T-cell (primary cell): ENCODE measurements around the gene SRGAP2B. TPM values are rescaled to one million over a fixed set of nuclear protein-coding genes. Genes with fewer than 3 reads are reported as not detected.
A peak's percentile ranks its signal among the peaks of the same experiment; 100 is the strongest.
"Not testable (repeated sequence)": the region's sequence is repeated elsewhere in the genome, so short reads cannot be mapped to it uniquely, and the experiment has no call there.

Source experiments
- ATAC-seq, 4 experiments: fragments of 200-7000 bp in 3 of 4; fragments of 150-1000 bp in 1 of 4; cut with Tn5 transposase; replicated peaks in 1 of 4; 1 replicate in 3 of 4; 2 replicates in 1 of 4; pipeline ENCODE4 v1.10.0; 2021; ENCODE audit warnings: moderate library complexity in 3 of 4, mild to moderate bottlenecking in 2 of 4, moderate number of reproducible peaks in 1 of 4
- CTCF ChIA-PET, 2 donors: fragments of 300-600 bp; sonication (Branson Sonifier 250); formaldehyde crosslinking; loops; one replicate each; lab custom pipeline; 2022; ENCODE audit warnings: antibody characterized with exemption in 2 of 2; lab: Charles Lee
- POLR2A ChIA-PET, 2 donors: fragments of 300-600 bp; sonication (Branson Sonifier 250); formaldehyde crosslinking; loops; one replicate each; lab custom pipeline; 2022; ENCODE audit warnings: antibody characterized with exemption in 2 of 2; lab: Charles Lee
- DNase-seq, 35 experiments: peaks; one replicate each; pipeline versions ENCODE4 v3.0.0 to v3.0.0-alpha.2; 2013 to 2023
- H3K27ac ChIP-seq: one replicate; pipeline ENCODE4 v1.5.1; 2013; ENCODE audit warnings: low read length
- H3K27me3 ChIP-seq, 2 experiments: replicated peaks in 1 of 2; 1 replicate in 1 of 2; 2 replicates in 1 of 2; pipeline versions ENCODE4 v1.6.1 to v1.7.0; 2013; ENCODE audit warnings: low read length in 1 of 2, mixed read lengths in 1 of 2; ENCODE audit not compliant: control insufficient read depth in 2 of 2, insufficient read depth in 2 of 2; ENCODE audit errors: extremely low read depth in 1 of 2
- H3K36me3 ChIP-seq, 2 donors: 1 replicate in 1 of 2; 2 replicates in 1 of 2; pipeline versions ENCODE4 v1.6.1 to v1.7.0; 2013; ENCODE audit warnings: low read length in 1 of 2; ENCODE audit not compliant: control insufficient read depth in 2 of 2, insufficient read depth in 1 of 2; ENCODE audit errors: extremely low read depth in 1 of 2
- H3K4me1 ChIP-seq, 2 experiments: 1 replicate in 1 of 2; 2 replicates in 1 of 2; pipeline versions ENCODE4 v1.6.1 to v1.7.0; 2013; ENCODE audit warnings: low read length in 2 of 2, mixed read lengths in 1 of 2; ENCODE audit not compliant: insufficient read depth in 2 of 2, control insufficient read depth in 1 of 2; ENCODE audit errors: extremely low read depth in 1 of 2
- H3K4me3 ChIP-seq, 2 donors: 1 replicate in 1 of 2; 2 replicates in 1 of 2; pipeline versions ENCODE4 v1.5.1 to v1.7.0; 2013; ENCODE audit warnings: mild to moderate bottlenecking in 2 of 2, low read length in 1 of 2, moderate library complexity in 1 of 2; ENCODE audit not compliant: control insufficient read depth in 1 of 2; ENCODE audit errors: extremely low read depth in 1 of 2
- H3K9me3 ChIP-seq: 2 replicates; pipeline ENCODE4 v1.7.0; 2013
- H3K27ac Mint-ChIP-seq, 2 donors: one replicate each; pipeline ENCODE4 v1.8.0; 2020 to 2021; ENCODE audit warnings: mild to moderate bottlenecking in 2 of 2, mixed read lengths in 2 of 2
- H3K27me3 Mint-ChIP-seq, 2 donors: one replicate each; pipeline ENCODE4 v1.8.0; 2021 to 2022; ENCODE audit warnings: mixed read lengths in 2 of 2
- H3K36me3 Mint-ChIP-seq: one replicate; pipeline ENCODE4 v1.8.0; 2021; ENCODE audit warnings: mixed read lengths
- H3K4me1 Mint-ChIP-seq, 3 donors: one replicate each; pipeline ENCODE4 v1.8.0; 2020 to 2022; ENCODE audit warnings: mixed read lengths in 3 of 3, mild to moderate bottlenecking in 1 of 3
- H3K4me3 Mint-ChIP-seq, 3 donors: one replicate each; pipeline ENCODE4 v1.8.0; 2020 to 2022; ENCODE audit warnings: mild to moderate bottlenecking in 3 of 3, mixed read lengths in 3 of 3, moderate library complexity in 3 of 3
- H3K9me3 Mint-ChIP-seq, 3 donors: one replicate each; pipeline ENCODE4 v1.8.0; 2020 to 2022; ENCODE audit warnings: mixed read lengths in 3 of 3
- WGBS: methylation state at CpG from one replicate; pipeline ENCODE4 v1.1.5; 2013; ENCODE audit warnings: missing lambda C conversion rate; ENCODE audit not compliant: insufficient coverage; 5-methylcytosine and 5-hydroxymethylcytosine counted together
- total RNA-seq, 35 experiments: library from RNA in 6 of 35; stranded (reverse) in 6 of 35; fragments of 120-200 nt in 1 of 35; gene quantifications; one replicate each; pipeline versions ENCODE4 v1.2.1 to v1.2.4 and lab custom pipeline; 2013 to 2026

Gene SRGAP2B
- total RNA-seq, 5 donors from 2014 or later (not counting 1 experiment from before 2014, with no cell fraction given), result 9.3 to 24.9 (median 21.8) TPM

GRCh38 chr1:144930085-144930777, 164.9 kb downstream of the SRGAP2B start:
- H3K27me3 Mint-ChIP-seq, H3K27ac ChIP-seq, H3K27me3 ChIP-seq, CTCF ChIA-PET, H3K36me3 Mint-ChIP-seq, H3K4me3 ChIP-seq, H3K9me3 Mint-ChIP-seq, H3K4me1 Mint-ChIP-seq, DNase-seq, H3K27ac Mint-ChIP-seq, POLR2A ChIA-PET, H3K4me3 Mint-ChIP-seq, H3K4me1 ChIP-seq, H3K36me3 ChIP-seq, H3K9me3 ChIP-seq: not testable (repeated sequence)
- ATAC-seq, result peak in 1 of 4 experiments; percentile 34
- no CpG with 5 or more reads among the region's 6 CpGs for WGBS

- H3K4me3 Mint-ChIP-seq, H3K4me1 ChIP-seq, POLR2A ChIA-PET, H3K36me3 Mint-ChIP-seq, H3K27ac ChIP-seq, ATAC-seq, H3K4me3 ChIP-seq, H3K36me3 ChIP-seq, DNase-seq, H3K9me3 Mint-ChIP-seq, H3K27me3 Mint-ChIP-seq, H3K27me3 ChIP-seq, H3K4me1 Mint-ChIP-seq, H3K9me3 ChIP-seq, CTCF ChIA-PET, H3K27ac Mint-ChIP-seq: not testable (repeated sequence)
- no CpG with 5 or more reads among the region's 1 CpG for WGBS
Measured at GRCh38 chr1:144927292-144927691, 167.8 kb downstream of the SRGAP2B start.

GRCh38 chr1:144923640-144924039, 171.5 kb downstream of the SRGAP2B start:
- H3K4me1 ChIP-seq, H3K27me3 Mint-ChIP-seq, H3K4me3 Mint-ChIP-seq, H3K27me3 ChIP-seq, H3K36me3 ChIP-seq, H3K9me3 ChIP-seq, H3K36me3 Mint-ChIP-seq, H3K9me3 Mint-ChIP-seq, CTCF ChIA-PET, H3K4me3 ChIP-seq, H3K4me1 Mint-ChIP-seq, ATAC-seq, H3K27ac Mint-ChIP-seq, POLR2A ChIA-PET, DNase-seq, H3K27ac ChIP-seq: not testable (repeated sequence)
- WGBS, result no CpG with 5 or more reads among the region's 5 CpGs

DNA sequence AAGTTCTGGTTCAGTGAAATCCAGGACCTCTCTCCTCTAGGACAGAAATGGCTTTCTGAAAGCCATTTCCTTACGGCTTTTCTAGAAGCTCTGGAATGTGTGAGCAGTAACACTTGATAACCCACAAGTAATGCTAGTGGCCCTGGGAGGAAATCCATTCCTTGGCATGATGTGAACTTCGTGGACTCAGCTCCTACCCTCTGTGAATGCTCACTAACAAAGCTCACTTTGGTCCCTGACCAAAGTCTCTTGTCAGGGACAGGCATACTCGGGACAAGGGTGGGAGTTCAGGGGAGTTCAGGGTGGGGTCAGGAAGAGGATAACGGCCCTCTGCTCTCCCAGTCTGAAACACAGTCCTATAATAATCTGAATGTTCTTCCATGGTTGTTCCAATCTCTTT, 172.3 kb downstream of the SRGAP2B start:
- H3K9me3 ChIP-seq, CTCF ChIA-PET, H3K27me3 ChIP-seq, H3K36me3 ChIP-seq, H3K4me3 ChIP-seq, H3K36me3 Mint-ChIP-seq, H3K4me3 Mint-ChIP-seq, DNase-seq, H3K27ac Mint-ChIP-seq, H3K4me1 ChIP-seq, H3K27ac ChIP-seq, POLR2A ChIA-PET, H3K4me1 Mint-ChIP-seq, H3K27me3 Mint-ChIP-seq, H3K9me3 Mint-ChIP-seq, ATAC-seq: not testable (repeated sequence)
- no CpG with 5 or more reads among the region's 4 CpGs for WGBS

GRCh38 chr1:144919106-144919505, 176.0 kb downstream of the SRGAP2B start:
- POLR2A ChIA-PET, DNase-seq, H3K36me3 Mint-ChIP-seq, H3K4me3 ChIP-seq, CTCF ChIA-PET, H3K9me3 ChIP-seq, H3K4me1 Mint-ChIP-seq, H3K4me3 Mint-ChIP-seq, H3K27ac Mint-ChIP-seq, H3K27ac ChIP-seq, H3K27me3 ChIP-seq, H3K27me3 Mint-ChIP-seq, H3K36me3 ChIP-seq, H3K4me1 ChIP-seq, H3K9me3 Mint-ChIP-seq: not testable (repeated sequence)
- ATAC-seq, result peak in 1 of 4 experiments; percentile 36

DNA sequence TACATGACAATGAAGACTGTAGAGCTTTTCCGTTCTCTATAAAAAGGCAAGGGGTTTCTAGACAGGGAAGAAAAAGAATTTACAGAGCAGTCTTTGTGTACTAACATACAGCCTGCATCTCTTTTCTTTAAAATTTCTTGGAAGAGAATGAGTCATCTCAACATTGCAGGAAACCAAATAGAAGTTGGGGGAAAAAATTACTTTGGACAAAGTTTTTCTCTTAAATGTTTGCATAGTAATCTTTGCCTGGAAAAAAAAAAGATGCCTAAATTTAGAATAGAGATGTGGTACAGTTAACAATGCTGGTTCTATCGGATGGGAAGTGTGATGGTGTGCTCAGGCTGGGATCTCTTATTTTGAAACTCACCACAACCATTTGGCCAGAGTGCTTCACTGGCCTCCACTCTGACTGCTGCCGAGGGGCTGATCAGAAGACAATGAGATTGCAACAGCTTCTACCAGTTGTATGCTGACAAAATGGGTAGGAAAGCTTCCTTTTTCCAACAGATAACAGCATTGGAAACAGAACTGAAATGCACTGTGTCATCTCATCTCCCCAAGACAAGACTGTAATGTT, 177.0 kb downstream of the SRGAP2B start:
- H3K27ac ChIP-seq, H3K27ac Mint-ChIP-seq, H3K9me3 ChIP-seq, H3K27me3 ChIP-seq, CTCF ChIA-PET, DNase-seq, H3K36me3 ChIP-seq, H3K4me3 ChIP-seq, H3K4me1 ChIP-seq, H3K36me3 Mint-ChIP-seq, H3K9me3 Mint-ChIP-seq, H3K27me3 Mint-ChIP-seq, ATAC-seq, POLR2A ChIA-PET, H3K4me3 Mint-ChIP-seq, H3K4me1 Mint-ChIP-seq: not testable (repeated sequence)
- no CpG with 5 or more reads among the region's 3 CpGs for WGBS
